GM19035 (cell line): ENCODE results near the gene BTBD9.

Experiments
- ATAC-seq: cut with Tn5 transposase; IDR thresholded peaks from one replicate; pipeline ENCODE4 v1.9.1; 2021; ENCODE audit not compliant: unreplicated experiment

BTBD9 gene

GRCh38 chr6:38307740-38308139 lies 332.0 kb downstream of the BTBD9 start:
- ATAC-seq, result no peak

- no peak for ATAC-seq
Measured at GRCh38 chr6:38306931-38307330, 332.8 kb downstream of the BTBD9 start.

- ATAC-seq, result peak; percentile 56
Measured at GRCh38 chr6:38305995-38306681, 333.6 kb downstream of the BTBD9 start.

GRCh38 chr6:38302838-38303237 lies 336.9 kb downstream of the BTBD9 start:
- no peak for ATAC-seq

- ATAC-seq, result no peak
Measured at GRCh38 chr6:38302081-38302480, 337.6 kb downstream of the BTBD9 start.

- no peak for ATAC-seq
Measured at GRCh38 chr6:38290133-38290799, 349.5 kb downstream of the BTBD9 start.

GRCh38 chr6:38287487-38287886 lies 352.2 kb downstream of the BTBD9 start:
- no peak for ATAC-seq

GRCh38 chr6:38284802-38285394 lies 354.8 kb downstream of the BTBD9 start:
- no peak for ATAC-seq

GRCh38 chr6:38283734-38284362 lies 355.9 kb downstream of the BTBD9 start:
- no peak for ATAC-seq

- no peak for ATAC-seq
Measured at GRCh38 chr6:38282911-38283310, 356.8 kb downstream of the BTBD9 start.

- no peak for ATAC-seq
Measured at GRCh38 chr6:38281126-38281525, 358.6 kb downstream of the BTBD9 start.

GRCh38 chr6:38279963-38280588 lies 359.7 kb downstream of the BTBD9 start:
- ATAC-seq, result no peak

GRCh38 chr6:38279423-38279822 lies 360.3 kb downstream of the BTBD9 start:
- no peak for ATAC-seq

- ATAC-seq, result no peak
Measured at GRCh38 chr6:38273325-38273724, 366.4 kb downstream of the BTBD9 start.

- ATAC-seq, result no peak
Measured at GRCh38 chr6:38272222-38272621, 367.5 kb downstream of the BTBD9 start.

GRCh38 chr6:38271081-38271480 lies 368.6 kb downstream of the BTBD9 start:
- ATAC-seq, result no peak

GRCh38 chr6:38270367-38270766 lies 369.4 kb downstream of the BTBD9 start:
- no peak for ATAC-seq

- ATAC-seq, result no peak
Measured at GRCh38 chr6:38269461-38270172, 370.1 kb downstream of the BTBD9 start.

- no peak for ATAC-seq
Measured at GRCh38 chr6:38268342-38268741, 371.4 kb downstream of the BTBD9 start.

GRCh38 chr6:38266921-38267354 lies 372.8 kb downstream of the BTBD9 start:
- no peak for ATAC-seq

- no peak for ATAC-seq
Measured at GRCh38 chr6:38264605-38265004, 375.1 kb downstream of the BTBD9 start.
